HCT116 (cell line): Measurements from ENCODE around the gene CBFB. TPM values are rescaled to one million over a fixed set of nuclear protein-coding genes. Genes with fewer than 3 reads are reported as not detected.

ENCODE experiments used
- ATAC-seq: fragments of 200-7000 bp; cut with Tn5 transposase; 2 replicates; pipeline ENCODE4 v1.9.1; 2020; ENCODE audit warnings: mild to moderate bottlenecking, moderate library complexity
- Bru-seq: library from RNA; stranded (reverse); fragments of 400-500 nt; gene quantifications from one replicate; lab custom pipeline; 2021; lab: Mats Ljungman, UMichigan
- BruChase-seq, 2 experiments: library from RNA; stranded (reverse); fragments of 400-500 nt; gene quantifications; one replicate each; lab custom pipeline; 2021; lab: Mats Ljungman, UMichigan
- BruUV-seq: library from RNA; stranded (reverse); fragments of 400-500 nt; replicated peaks from 2 replicates; lab custom pipeline; 2021; lab: Mats Ljungman, UMichigan
- CTCF ChIA-PET: fragments of 300-600 bp; sonication (Branson Sonifier 250); formaldehyde crosslinking; loops from one replicate; lab custom pipeline; 2021; ENCODE audit warnings: antibody characterized with exemption; lab: Charles Lee
- POLR2A ChIA-PET: fragments of 300-600, 350-600 bp; sonication (Branson Sonifier 250); formaldehyde crosslinking; loops from one replicate; lab custom pipeline; 2021; ENCODE audit warnings: antibody characterized with exemption; lab: Charles Lee
- RAD21 ChIA-PET, 2 experiments: fragments of 300-600 bp; sonication (Branson Sonifier 250); formaldehyde crosslinking; loops; one replicate each; lab custom pipeline; 2023; ENCODE audit warnings: low total read pairs in 2 of 2; ENCODE audit not compliant: uncharacterized antibody in 2 of 2, unreplicated experiment in 2 of 2, low non-redundant PET in 1 of 2; lab: Charles Lee
- DNase-seq: peaks from one replicate; pipeline ENCODE4 v3.0.0-alpha.2; 2010; ENCODE audit warnings: low read depth, low spot score
- H2AFZ ChIP-seq: fragments of 200-600 bp; shearing (Covaris generic), sonication (generic); 2 replicates; pipeline ENCODE4 v1.6.1; 2017; ENCODE audit warnings: low read depth, mixed run types, mixed read lengths, antibody characterized with exemption, low read length; ENCODE audit not compliant: poor library complexity, severe bottlenecking
- H3K27ac ChIP-seq: 2 replicates; pipeline ENCODE4 v1.5.1; 2012; ENCODE audit warnings: low read depth, low read length
- H3K27me3 ChIP-seq: fragments of 200-600 bp; sonication (generic); 2 replicates; pipeline ENCODE4 v1.6.1; 2016; ENCODE audit warnings: mixed run types, low read length, mixed read lengths; ENCODE audit not compliant: insufficient read depth
- H3K36me3 ChIP-seq, 2 experiments: fragments of 200-500 bp in 1 of 2; fragments of 200-600 bp in 1 of 2; sonication (Bioruptor generic) in 1 of 2; sonication (generic) in 1 of 2; 2 replicates each; pipeline versions ENCODE4 v1.5.1 to v1.6.1; 2014 to 2016; ENCODE audit warnings: low read length in 2 of 2, inconsistent platforms in 1 of 2, mixed read lengths in 1 of 2, mixed run types in 1 of 2; ENCODE audit not compliant: insufficient read depth in 2 of 2, control insufficient read depth in 1 of 2
- H3K4me1 ChIP-seq, 2 experiments: fragments of 200-600 bp in 1 of 2; sonication (generic) in 1 of 2; 2 replicates each; pipeline versions ENCODE4 v1.5.1 to v1.6.1; 2012 to 2017; ENCODE audit warnings: low read length in 2 of 2, inconsistent platforms in 1 of 2, mild to moderate bottlenecking in 1 of 2, mixed read lengths in 1 of 2, mixed run types in 1 of 2, moderate library complexity in 1 of 2; ENCODE audit not compliant: insufficient read depth in 2 of 2, control insufficient read depth in 1 of 2
- H3K4me2 ChIP-seq: fragments of 200-600 bp; sonication (generic); 2 replicates; pipeline ENCODE4 v1.6.1; 2017; ENCODE audit warnings: mixed run types, low read length, mixed read lengths
- H3K4me3 ChIP-seq, 2 experiments: fragments of 200-600 bp in 1 of 2; sonication (generic) in 1 of 2; replicated peaks in 1 of 2; 2 replicates each; pipeline ENCODE4 v1.5.1; 2011 to 2016; ENCODE audit warnings: low read length in 2 of 2, control low read depth in 1 of 2, low read depth in 1 of 2, mild to moderate bottlenecking in 1 of 2, mixed read lengths in 1 of 2, mixed run types in 1 of 2
- H3K79me2 ChIP-seq: fragments of 200-600 bp; sonication (generic); 2 replicates; pipeline ENCODE4 v1.6.1; 2017; ENCODE audit warnings: mild to moderate bottlenecking, mixed run types, low read length, moderate library complexity, mixed read lengths; ENCODE audit not compliant: insufficient read depth
- H3K9ac ChIP-seq: fragments of 200-600 bp; sonication (generic); 2 replicates; pipeline ENCODE4 v1.6.1; 2016; ENCODE audit warnings: low read length, mixed read lengths
- H3K9me2 ChIP-seq: fragments of 200-600 bp; sonication (generic), shearing (Covaris generic); 2 replicates; pipeline ENCODE4 v1.6.1; 2017; ENCODE audit warnings: mixed run types, mild to moderate bottlenecking, moderate library complexity; ENCODE audit not compliant: insufficient read depth
- H3K9me3 ChIP-seq, 2 experiments: fragments of 200-500 bp in 1 of 2; fragments of 200-600 bp in 1 of 2; sonication (Bioruptor generic) in 1 of 2; sonication (generic) in 1 of 2; 2 replicates each; pipeline ENCODE4 v1.6.1; 2014 to 2017; ENCODE audit warnings: low read length in 2 of 2, mixed read lengths in 2 of 2, inconsistent platforms in 1 of 2, low read depth in 1 of 2, mild to moderate bottlenecking in 1 of 2, mixed run types in 1 of 2, moderate library complexity in 1 of 2; ENCODE audit not compliant: control insufficient read depth in 1 of 2, insufficient read depth in 1 of 2
- H4K20me1 ChIP-seq: fragments of 200-600 bp; sonication (generic), shearing (Covaris generic); 2 replicates; pipeline ENCODE4 v1.6.1; 2017; ENCODE audit warnings: mixed run types, mild to moderate bottlenecking, moderate library complexity; ENCODE audit not compliant: insufficient read depth
- CBX3 ChIP-seq: IDR thresholded peaks from 2 replicates; pipeline ENCODE4 v1.6.1; 2012; ENCODE audit warnings: low read depth
- CTCF ChIP-seq, 3 experiments: fragments of 200-600 bp in 1 of 3; sonication (generic) in 1 of 3; IDR thresholded peaks in 2 of 3; conservative IDR thresholded peaks in 1 of 3; 2 replicates each; pipeline ENCODE4 v1.5.1; 2012 to 2017; ENCODE audit warnings: low read depth in 2 of 3, low read length in 2 of 3, antibody characterized with exemption in 1 of 3, borderline replicate concordance in 1 of 3, control low read depth in 1 of 3, mild to moderate bottlenecking in 1 of 3, mixed read lengths in 1 of 3, mixed run types in 1 of 3, moderate library complexity in 1 of 3; ENCODE audit not compliant: insufficient read depth in 1 of 3
- EGR1 ChIP-seq: IDR thresholded peaks from 2 replicates; pipeline ENCODE4 v1.6.1; 2012; ENCODE audit warnings: low read depth
- EZH2 ChIP-seq: fragments of 200-600 bp; sonication (generic); IDR thresholded peaks from 2 replicates; pipeline ENCODE4 v1.6.1; 2017; ENCODE audit warnings: antibody characterized with exemption, mixed run types
- FOSL1 ChIP-seq: IDR thresholded peaks from 2 replicates; pipeline ENCODE4 v1.6.1; 2012; ENCODE audit warnings: low read depth
- JUND ChIP-seq: IDR thresholded peaks from 2 replicates; pipeline ENCODE4 v1.6.1; 2012
- POLR2A ChIP-seq: IDR thresholded peaks from 2 replicates; pipeline ENCODE4 v1.7.0; 2011; ENCODE audit warnings: borderline replicate concordance; ENCODE audit not compliant: insufficient read depth, insufficient read length; ENCODE audit errors: extremely low read depth
- POLR2AphosphoS5 ChIP-seq: IDR thresholded peaks from 2 replicates; pipeline ENCODE4 v1.6.1; 2011; ENCODE audit warnings: mild to moderate bottlenecking, low read depth, low read length, moderate library complexity
- SIN3A ChIP-seq: IDR thresholded peaks from 2 replicates; pipeline ENCODE4 v1.6.1; 2012; ENCODE audit warnings: low read depth
- SP1 ChIP-seq: IDR thresholded peaks from 2 replicates; pipeline ENCODE4 v1.6.1; 2012; ENCODE audit warnings: low read depth
- SRF ChIP-seq: IDR thresholded peaks from 2 replicates; pipeline ENCODE4 v1.6.1; 2012; ENCODE audit warnings: low read depth
- TCF7L2 ChIP-seq: IDR thresholded peaks from 2 replicates; pipeline ENCODE4 v1.7.0; 2011; ENCODE audit warnings: borderline replicate concordance, inconsistent platforms; ENCODE audit not compliant: insufficient read depth, insufficient read length; ENCODE audit errors: extremely low read depth
- ZFX ChIP-seq: fragments of 450-650 bp; IDR thresholded peaks from 2 replicates; pipeline ENCODE4 v1.6.1; 2017
- ZNF274 ChIP-seq: fragments of 200-500 bp; sonication (Bioruptor generic); IDR thresholded peaks from 2 replicates; pipeline ENCODE4 v1.6.1; 2014; ENCODE audit warnings: mild to moderate bottlenecking, low read depth, low read length, inconsistent platforms
- intact Hi-C: fragments of 100-400 bp; cut with micrococcal nuclease; formaldehyde crosslinking; loops from 2 replicates; pipeline ENCODE4 v1.10.0; 2022
- long read RNA-seq: library from polyadenylated mRNA; unstranded; transcript quantifications from one replicate; pipeline ENCODE4 v2.0.0, GENCODE V29; 2021; ENCODE audit not compliant: unreplicated experiment
- polyA plus RNA-seq: library from polyadenylated mRNA; unstranded; fragments of >200 nt; gene quantifications from 2 replicates; pipeline ENCODE4 v1.2.1, GENCODE V29; 2012; ENCODE audit warnings: missing spikeins
- total RNA-seq: library from RNA; stranded (reverse); gene quantifications from one replicate; pipeline ENCODE4 v1.2.1, GENCODE V29; 2021; ENCODE audit not compliant: unreplicated experiment
- TF ChIP-seq, protein P1 (sequence below): IDR thresholded peaks from 2 replicates; pipeline ENCODE4 v1.6.1; 2011; ENCODE audit warnings: mild to moderate bottlenecking, low read length, moderate library complexity; ENCODE audit not compliant: insufficient replicate concordance; ENCODE audit errors: extremely low read depth
- TF ChIP-seq, protein P2 (sequence below): IDR thresholded peaks from 2 replicates; pipeline ENCODE4 v1.6.1; 2012; ENCODE audit warnings: low read depth
- TF ChIP-seq, protein P3 (sequence below): IDR thresholded peaks from 2 replicates; pipeline ENCODE4 v1.6.1; 2012

CBFB gene
- total RNA-seq: 101 TPM
- 54.6 and 56.3 TPM in 2 replicates for polyA plus RNA-seq
- percentile 87 among the genes with signal in this experiment for Bru-seq, nascent RNA
- BruChase-seq, experiment 1, labeled RNA remaining after a 6-hour chase: percentile 92 among the genes with signal in this experiment
- BruChase-seq, experiment 2, labeled RNA remaining after a 2-hour chase: percentile 87 among the genes with signal in this experiment
- long read RNA-seq, transcript CBFB-201 (6 exons, 3,136 nt): major isoform, 167 of 437 reads
- long read RNA-seq, transcript CBFB-202 (6 exons, 2,971 nt): minor isoform, 131 of 437 reads
- long read RNA-seq, partial matches to known transcripts: 9 of 437 reads
- long read RNA-seq, other reads (novel, unspliced or antisense): 127 of 437 reads

GRCh38 chr16:67028696-67029253, at the start of gene CBFB:
TSS of gene CBFB (plus strand) at chr16:67029149. CDS start at chr16:67029408, 259 bp downstream.
- peak within 1 kb of the TSS; percentile 78 to 94 for H3K4me3 ChIP-seq
- ATAC-seq: peak; percentile 92
- intact Hi-C loops: no loop called here
- peaks cover 12 to 24% of the 10 kb centered on the region in 2 experiments; a peak in 3 of 4 replicates for H3K4me1 ChIP-seq
- peaks cover 52% of the 10 kb centered on the region for H3K79me2 ChIP-seq
- peak within 1 kb of the TSS; percentile 56 for H2AFZ ChIP-seq
- no peaks in the 10 kb centered on the region for H3K9me3 ChIP-seq
- H3K9me2 ChIP-seq: no peaks in the 10 kb centered on the region
- H3K27me3 ChIP-seq: no peaks in the 10 kb centered on the region
- RAD21 ChIA-PET: interaction anchor here in 1 of 2 experiments (0.8 kb wide), 1 partner anchor 129 kb away, joined by 4 read pairs; no protein-coding TSS in a partner anchor
- no TSS peak for BruUV-seq
- no peaks in the 10 kb centered on the region for H4K20me1 ChIP-seq
- H3K27ac ChIP-seq: peak within 1 kb of the TSS; percentile 97
- POLR2A ChIA-PET: interaction anchor here (1.1 to 1.3 kb wide), 3 partner anchors 9 to 142 kb away, joined by 3 to 7 read pairs (median 4); no protein-coding TSS in a partner anchor
- peak; percentile 85 for DNase-seq
- peak within 1 kb of the TSS; percentile 97 for H3K9ac ChIP-seq
- CTCF ChIA-PET: interaction anchor here (3.2 kb wide), 1 partner anchor 11 kb away, joined by 19 read pairs; no protein-coding TSS in a partner anchor
- H3K4me2 ChIP-seq: peak within 1 kb of the TSS; percentile 99
- peaks cover 4 to 13% of the 10 kb centered on the region in 2 experiments; a peak in 3 of 4 replicates for H3K36me3 ChIP-seq
- TF ChIP-seq, protein P1, sequence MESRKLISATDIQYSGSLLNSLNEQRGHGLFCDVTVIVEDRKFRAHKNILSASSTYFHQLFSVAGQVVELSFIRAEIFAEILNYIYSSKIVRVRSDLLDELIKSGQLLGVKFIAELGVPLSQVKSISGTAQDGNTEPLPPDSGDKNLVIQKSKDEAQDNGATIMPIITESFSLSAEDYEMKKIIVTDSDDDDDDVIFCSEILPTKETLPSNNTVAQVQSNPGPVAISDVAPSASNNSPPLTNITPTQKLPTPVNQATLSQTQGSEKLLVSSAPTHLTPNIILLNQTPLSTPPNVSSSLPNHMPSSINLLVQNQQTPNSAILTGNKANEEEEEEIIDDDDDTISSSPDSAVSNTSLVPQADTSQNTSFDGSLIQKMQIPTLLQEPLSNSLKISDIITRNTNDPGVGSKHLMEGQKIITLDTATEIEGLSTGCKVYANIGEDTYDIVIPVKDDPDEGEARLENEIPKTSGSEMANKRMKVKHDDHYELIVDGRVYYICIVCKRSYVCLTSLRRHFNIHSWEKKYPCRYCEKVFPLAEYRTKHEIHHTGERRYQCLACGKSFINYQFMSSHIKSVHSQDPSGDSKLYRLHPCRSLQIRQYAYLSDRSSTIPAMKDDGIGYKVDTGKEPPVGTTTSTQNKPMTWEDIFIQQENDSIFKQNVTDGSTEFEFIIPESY: no peak
- TF ChIP-seq, protein P2, sequence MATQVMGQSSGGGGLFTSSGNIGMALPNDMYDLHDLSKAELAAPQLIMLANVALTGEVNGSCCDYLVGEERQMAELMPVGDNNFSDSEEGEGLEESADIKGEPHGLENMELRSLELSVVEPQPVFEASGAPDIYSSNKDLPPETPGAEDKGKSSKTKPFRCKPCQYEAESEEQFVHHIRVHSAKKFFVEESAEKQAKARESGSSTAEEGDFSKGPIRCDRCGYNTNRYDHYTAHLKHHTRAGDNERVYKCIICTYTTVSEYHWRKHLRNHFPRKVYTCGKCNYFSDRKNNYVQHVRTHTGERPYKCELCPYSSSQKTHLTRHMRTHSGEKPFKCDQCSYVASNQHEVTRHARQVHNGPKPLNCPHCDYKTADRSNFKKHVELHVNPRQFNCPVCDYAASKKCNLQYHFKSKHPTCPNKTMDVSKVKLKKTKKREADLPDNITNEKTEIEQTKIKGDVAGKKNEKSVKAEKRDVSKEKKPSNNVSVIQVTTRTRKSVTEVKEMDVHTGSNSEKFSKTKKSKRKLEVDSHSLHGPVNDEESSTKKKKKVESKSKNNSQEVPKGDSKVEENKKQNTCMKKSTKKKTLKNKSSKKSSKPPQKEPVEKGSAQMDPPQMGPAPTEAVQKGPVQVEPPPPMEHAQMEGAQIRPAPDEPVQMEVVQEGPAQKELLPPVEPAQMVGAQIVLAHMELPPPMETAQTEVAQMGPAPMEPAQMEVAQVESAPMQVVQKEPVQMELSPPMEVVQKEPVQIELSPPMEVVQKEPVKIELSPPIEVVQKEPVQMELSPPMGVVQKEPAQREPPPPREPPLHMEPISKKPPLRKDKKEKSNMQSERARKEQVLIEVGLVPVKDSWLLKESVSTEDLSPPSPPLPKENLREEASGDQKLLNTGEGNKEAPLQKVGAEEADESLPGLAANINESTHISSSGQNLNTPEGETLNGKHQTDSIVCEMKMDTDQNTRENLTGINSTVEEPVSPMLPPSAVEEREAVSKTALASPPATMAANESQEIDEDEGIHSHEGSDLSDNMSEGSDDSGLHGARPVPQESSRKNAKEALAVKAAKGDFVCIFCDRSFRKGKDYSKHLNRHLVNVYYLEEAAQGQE: no peak
- TF ChIP-seq SP1 (peak; percentile 40), ZFX (no peak), SRF (no peak), POLR2AphosphoS5 (peak; percentile 93), EGR1 (0 out of 2 replicates have a peak, but pooled peaks have one; percentile 60), FOSL1 (no peak), TCF7L2 (no peak), POLR2A (peak; percentile 93), ZNF274 (no peak), CTCF (IDR thresholded peaks at IDR 0.05 in 2 of 3, conservative IDR thresholded peaks at IDR 0.05 in 1 of 3; ENCODE audit: borderline replicate concordance in 1 of 3, insufficient read depth in 1 of 3, low read depth in 2 of 3, low read length in 2 of 3) (peak in 1 of 3 experiments; percentile 39; a peak in 2 of 6 replicates), CBX3 (no peak), JUND (no peak), EZH2 (no peak), SIN3A (peak; percentile 82; the same call in 1 of the 2 replicates)
- TF ChIP-seq, protein P3, sequence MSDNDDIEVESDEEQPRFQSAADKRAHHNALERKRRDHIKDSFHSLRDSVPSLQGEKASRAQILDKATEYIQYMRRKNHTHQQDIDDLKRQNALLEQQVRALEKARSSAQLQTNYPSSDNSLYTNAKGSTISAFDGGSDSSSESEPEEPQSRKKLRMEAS: peak; percentile 67; the same call in 1 of the 2 replicates
